ENCODE measurements around the gene LHFPL5.

LHFPL5 gene

GRCh38 chr6:35794536-35795452, 10.4 kb upstream of the LHFPL5 start:
- DNase-seq (ENCODE audit: low read depth) = no peak

GRCh38 chr6:35795453-35796071, 9.6 kb upstream of the LHFPL5 start:
- DNase-seq (ENCODE audit: low read depth) = no peak

DNA sequence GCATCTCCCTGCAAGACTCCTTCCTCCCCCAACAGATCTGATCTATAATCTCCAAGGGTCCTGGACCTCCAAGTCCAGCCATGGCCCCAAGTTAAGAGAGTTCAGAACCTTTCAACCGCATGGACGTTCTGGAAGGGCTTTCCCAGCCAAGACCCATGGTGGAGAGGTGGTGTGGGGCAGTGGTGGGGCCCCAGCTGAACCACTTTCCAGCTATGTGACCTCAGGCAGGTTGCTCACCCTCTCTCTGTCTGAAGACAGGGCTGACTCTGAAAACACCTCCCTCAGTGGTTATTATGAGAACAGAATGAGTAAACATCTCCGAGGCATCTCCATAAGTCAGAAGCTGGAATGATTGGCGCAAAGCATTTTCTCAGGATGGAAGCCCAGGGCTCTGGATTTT, 8.9 kb upstream of the LHFPL5 start:
- no peak for DNase-seq (ENCODE audit: low read depth)

- DNase-seq (ENCODE audit: low read depth) = no peak
Observed at GRCh38 chr6:35797837-35798526, 7.2 kb upstream of the LHFPL5 start.

DNA sequence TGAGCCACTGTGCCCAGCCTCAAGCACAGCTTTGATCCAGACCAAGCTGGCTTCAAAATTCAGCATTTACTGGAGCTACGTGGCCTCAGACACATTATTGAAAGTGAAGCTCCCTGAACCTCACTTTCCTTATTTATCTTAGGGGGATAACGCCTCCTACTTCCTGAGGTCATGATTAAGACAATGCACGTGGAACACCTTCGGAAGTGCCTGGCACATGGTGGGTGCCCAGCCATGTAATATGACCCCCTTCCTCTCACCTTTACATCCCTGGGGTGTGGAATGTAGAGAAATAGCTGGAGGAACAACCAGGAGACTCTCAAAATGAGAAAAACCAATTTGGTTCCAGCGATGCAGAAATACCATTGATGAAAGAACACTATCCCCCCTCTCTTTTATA, 6.4 kb upstream of the LHFPL5 start:
- DNase-seq (ENCODE audit: low read depth) = no peak

DNA sequence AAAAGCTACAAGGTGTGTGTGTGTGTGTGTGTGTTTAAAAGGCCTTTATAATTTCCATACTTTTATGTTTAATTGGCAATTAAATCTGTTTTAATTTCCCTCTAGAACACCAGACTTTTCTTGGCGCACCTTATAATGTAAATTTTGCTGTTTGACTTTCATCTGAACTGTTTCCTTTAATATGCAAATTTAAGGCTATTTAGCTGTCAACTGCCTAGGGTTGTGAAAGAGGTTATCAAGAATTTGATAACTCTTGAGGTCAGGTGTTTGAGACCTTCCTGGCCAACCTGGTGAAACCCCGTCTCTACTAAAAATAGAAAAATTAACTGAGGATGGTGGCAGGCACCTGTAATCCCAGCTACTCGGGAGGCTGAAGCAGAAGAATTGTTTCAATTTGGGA, 4.0 kb upstream of the LHFPL5 start:
- no peak for DNase-seq (ENCODE audit: low read depth)

DNA sequence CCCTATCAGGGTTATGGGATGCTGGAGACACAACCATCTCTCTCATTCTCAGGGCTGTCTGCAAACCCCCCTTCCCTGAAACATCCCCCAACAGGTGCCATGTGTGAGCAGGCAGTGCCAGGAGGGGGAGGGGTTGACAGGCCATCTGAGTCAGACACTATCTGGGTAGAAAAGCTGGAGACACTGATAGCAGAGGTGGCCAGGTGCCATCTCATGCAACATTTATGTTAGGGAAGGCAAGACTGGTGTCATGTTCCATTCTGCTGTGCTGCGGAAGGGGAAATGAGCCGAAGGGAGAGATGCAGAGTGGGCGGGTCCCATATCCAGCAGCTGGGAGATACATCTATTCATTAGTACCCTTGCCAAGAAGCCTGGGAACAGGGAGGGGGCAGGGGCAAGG, 3.5 kb downstream of the LHFPL5 start:
- DNase-seq (ENCODE audit: low read depth) = no peak

GRCh38 chr6:35809809-35810208, 4.7 kb downstream of the LHFPL5 start:
- no peak for DNase-seq (ENCODE audit: low read depth)

DNA sequence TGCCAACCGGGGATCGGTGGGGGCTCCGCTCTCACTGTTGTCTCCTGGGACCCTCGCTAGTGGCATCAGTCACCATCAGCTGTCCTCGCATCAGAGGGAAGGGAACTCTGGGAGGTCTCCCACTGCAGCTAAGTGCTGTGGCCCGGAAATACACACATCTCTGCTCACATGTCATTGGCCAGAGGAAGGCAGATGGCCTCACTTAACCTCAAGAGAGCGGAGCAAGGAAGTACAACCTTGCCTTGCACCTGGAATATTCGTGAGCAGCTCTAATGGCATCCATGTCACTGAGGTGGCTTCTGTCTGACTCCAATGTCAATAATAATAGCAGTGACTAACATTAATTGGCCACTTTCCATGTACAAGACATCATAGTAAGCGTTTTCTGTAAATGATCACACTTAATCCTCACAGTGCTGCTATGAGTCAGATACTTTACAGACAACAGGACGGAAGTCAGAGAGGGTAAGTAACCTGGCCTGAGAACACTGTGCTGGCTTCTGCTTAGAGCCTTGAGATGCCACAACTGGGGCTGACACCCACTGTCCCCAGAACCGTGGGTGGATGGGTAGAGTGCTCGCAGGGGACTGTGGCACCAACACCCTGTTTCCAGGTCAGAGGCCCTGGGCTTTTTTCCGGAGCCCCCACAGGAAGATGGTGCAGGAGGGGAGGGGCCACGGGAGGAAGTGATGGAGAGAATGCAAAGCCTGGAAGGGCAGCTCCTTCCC, 6.0 kb downstream of the LHFPL5 start:
- DNase-seq (ENCODE audit: low read depth) = no peak

DNA sequence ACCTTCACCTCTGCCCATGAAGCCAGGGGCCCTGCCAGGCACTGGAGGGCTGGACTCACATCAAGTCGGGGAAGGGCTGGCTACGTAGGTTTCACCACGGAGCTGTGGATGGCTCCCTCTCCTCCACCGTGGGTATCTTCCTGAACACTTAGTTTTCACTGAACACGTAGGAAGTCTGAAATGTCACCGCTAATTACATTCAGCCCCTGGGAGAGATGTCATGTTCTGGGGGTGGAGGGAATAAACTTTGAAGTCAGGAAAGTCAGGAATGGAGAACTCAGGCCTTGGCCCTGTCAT, 6.5 kb downstream of the LHFPL5 start:
- DNase-seq (ENCODE audit: low read depth) = no peak

GRCh38 chr6:35817515-35817914, 12.4 kb downstream of the LHFPL5 start:
- no peak for DNase-seq (ENCODE audit: low read depth)

DNA sequence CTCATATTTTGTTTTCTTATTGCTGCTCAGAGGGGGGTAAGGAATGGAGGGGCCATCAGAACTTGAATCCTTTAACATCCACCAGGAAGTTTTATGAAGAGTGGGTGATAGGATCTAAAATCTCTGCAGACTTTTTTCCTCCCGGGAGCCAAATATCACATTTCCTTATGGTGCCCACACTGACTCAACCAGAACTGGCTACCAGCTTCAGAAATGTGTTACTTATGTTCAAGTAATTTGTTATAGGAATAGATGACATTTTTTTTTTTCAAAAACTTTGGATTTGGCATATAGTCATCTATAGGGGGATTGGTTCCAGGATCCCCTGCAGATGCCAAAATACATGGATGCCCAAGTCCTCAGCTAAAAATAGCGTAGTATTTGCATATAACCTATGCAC, 18.4 kb downstream of the LHFPL5 start:
- no peak for DNase-seq (ENCODE audit: low read depth)

- no peak for DNase-seq (ENCODE audit: low read depth)
Observed at GRCh38 chr6:35824552-35825192, 19.5 kb downstream of the LHFPL5 start.

DNA sequence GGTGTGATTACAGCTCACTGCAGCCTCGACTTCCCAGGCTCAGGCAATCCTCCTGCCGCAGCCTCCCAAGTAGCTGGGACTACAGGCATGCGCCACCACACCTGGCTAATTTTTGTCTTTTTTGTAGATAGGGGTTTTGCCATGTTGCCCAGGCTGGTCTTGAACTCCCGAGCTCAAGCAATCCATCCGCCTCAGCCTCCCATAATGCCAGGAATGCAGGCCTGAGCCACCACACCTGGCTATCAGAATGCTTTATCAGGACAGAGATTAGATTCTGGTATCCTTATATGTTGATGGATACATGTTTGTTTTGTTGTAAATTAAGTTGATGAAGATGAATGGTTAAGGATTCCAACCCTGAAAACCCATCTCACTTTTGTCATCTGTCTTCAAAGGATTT, 24.2 kb downstream of the LHFPL5 start:
- DNase-seq (ENCODE audit: low read depth) = no peak

GRCh38 chr6:35831257-35832007, 26.3 kb downstream of the LHFPL5 start:
- no peak for DNase-seq (ENCODE audit: low read depth)

DNA sequence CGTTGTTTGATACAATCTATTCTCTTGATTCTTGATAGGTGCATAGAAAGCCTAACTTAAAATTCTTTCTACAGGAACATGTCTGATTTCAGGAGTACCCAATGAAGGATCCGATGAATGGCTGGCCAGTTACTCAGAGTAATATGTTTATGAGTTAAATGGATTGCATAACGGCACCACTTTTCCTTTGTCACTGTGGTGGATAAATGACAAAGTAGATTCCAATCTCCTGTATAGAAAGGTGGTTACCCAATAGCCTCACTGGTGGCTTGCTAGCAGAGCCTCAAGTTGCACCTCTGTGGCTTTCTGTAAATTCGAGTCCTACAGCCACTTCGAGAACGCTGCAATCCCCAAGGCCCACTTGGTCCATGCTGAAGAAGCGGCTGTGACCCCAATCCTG, 28.4 kb downstream of the LHFPL5 start:
- no peak for DNase-seq (ENCODE audit: low read depth)

DNA sequence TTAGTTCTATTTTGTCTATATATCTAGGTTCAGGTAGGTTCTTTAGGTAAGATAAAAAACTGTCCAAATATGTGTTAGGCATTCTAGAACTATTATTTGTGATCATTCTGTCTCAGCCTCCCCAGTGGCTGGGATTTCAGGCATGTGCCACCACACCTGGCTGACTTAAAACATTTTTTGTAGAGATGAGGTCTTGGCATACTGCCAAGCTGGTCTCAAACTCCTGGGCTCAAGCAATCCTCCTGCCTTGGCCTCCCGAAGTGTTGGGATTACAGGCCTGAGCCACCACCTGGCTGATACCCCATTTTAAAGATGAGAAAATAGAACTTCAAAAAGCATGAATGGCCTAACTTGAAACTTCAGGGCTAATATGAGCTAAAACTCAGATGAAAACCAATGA, 33.9 kb downstream of the LHFPL5 start:
- DNase-seq (ENCODE audit: low read depth) = no peak

GRCh38 chr6:35842381-35842780, 37.2 kb downstream of the LHFPL5 start:
- no peak for DNase-seq (ENCODE audit: low read depth)

DNA sequence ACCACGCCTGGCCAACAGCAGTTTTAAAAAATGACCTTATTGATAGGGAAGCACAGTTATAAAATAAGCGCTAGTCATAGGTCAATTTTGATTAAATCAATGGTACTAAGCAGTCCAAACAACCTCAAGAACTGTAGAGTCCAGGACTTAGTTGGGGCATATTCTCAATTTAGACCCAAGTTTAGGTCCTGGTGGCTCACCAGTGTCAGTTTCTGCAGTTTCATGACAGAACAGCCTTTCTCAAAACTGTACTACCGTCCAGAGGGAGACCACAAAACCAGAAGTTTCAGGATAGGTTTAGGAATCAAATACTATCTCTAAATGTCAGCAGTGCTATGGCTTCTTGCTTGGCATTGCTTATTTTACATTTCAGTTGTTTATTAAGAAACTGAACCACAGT, 39.1 kb downstream of the LHFPL5 start:
- DNase-seq (ENCODE audit: low read depth) = no peak

- no peak for DNase-seq (ENCODE audit: low read depth)
Observed at GRCh38 chr6:35850208-35850607, 45.1 kb downstream of the LHFPL5 start.

- DNase-seq (ENCODE audit: low read depth) = no peak
Observed at GRCh38 chr6:35852994-35853393, 47.8 kb downstream of the LHFPL5 start.
